Right forelimb (tissue), 1 donor: ENCODE measurements around the gene ECI2.
"Not testable (repeated sequence)": the region's sequence is repeated elsewhere in the genome, so short reads cannot be mapped to it uniquely, and the experiment has no call there.

Experiments used
- DNase-seq: peaks from one replicate; pipeline ENCODE4 v3.0.0-alpha.2; 2018

The ECI2 gene

DNA sequence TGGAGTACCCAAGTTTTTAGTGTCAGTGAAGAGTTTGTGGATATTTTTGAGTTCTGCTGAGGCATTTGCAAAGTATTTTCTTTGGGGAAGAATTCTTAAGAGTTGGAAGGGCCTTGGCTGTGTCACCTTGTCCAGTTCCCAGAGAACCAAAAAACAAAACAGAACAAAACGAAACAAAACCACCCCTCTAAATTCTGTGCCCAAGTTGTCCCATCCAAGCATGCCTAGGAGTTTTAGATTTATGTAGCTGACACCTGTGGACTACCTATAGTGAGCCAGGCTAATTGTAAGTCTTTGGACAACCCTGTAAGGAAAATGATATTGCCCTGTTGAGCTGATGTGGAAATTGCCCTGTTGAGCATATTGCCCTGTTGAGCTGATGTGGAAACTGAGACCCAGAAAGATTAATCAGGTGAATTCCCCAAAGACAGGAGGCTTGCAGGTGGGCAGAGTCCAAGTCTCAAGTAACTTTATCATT is 1.0 kb upstream of the ECI2 start:
- DNase-seq: no peak

DNA sequence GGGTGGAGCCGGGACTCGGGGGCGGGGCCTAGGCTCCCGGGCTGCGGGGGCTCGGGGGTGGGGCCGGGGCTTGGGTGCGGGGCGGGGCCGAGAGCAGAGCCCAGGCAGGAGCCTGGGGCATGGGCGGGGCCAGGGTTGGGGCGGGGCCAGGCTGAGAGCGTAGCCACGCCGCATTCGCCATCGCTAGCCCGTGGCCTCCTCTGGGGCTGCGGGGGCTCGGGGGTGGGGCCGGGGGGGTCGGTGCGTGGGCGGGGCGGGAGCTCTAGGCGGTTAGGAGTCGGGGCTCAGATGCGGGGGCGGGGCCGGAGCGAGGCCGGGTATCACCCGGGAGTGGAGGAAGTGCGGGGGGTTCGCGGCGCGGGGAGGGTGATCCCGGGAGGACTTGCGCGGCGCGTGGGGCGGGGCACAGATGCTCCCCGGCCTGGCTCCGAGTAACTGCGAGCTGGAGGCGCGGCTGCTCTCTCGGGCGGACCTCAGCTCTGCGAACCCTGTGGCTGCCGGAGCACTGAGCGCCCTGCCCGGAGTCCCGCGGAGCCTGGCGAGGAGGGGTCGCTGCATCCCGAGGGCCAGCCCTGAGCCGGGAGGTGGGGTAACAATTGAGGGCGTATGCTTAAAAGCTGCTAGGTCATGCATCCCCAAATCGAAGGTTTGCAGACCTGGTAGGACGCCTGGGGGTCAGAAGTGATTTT is 434 bp upstream of the ECI2 start:
- peak; percentile 99 for DNase-seq

DNA sequence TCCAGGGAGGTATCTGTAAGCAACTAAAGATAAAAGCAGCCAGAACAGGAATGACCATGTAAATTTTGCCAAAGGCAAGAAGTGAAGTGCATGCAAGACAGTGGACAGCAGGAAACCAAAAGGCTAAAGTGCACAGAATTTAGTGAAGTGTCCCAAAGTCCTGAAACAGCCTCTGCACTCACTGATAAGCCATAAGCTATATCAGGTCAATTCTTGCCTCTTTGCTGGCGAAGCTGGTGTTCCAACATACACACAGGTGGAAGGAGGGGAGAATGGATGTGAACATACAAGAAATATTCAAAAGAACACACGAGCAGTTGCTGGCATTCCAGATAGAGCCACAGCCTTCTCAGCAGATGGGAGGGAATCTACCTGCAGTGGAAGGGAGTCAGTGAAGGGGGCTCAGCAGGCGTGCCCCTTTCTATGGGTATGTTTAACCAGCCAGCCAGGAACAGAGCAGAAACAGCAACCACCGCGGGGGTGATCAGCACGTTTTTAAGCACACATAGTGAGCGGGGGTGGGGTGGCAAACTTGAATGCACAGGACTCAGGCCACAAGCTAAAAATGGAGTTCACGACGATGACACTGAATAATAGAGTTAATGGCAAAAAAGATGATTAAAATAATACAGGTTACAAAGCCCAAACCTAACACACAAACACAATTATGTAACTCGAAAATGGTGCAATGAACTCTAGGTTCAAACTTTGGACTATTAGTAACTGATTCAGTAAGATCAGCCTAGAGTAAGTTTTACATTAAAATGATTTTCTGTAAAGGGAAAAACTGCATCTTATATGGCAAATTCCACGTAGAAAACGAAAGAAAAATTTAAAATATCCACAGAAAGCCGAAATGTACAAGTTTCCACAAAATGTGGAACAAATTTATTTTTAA is 1.2 kb downstream of the ECI2 start:
- DNase-seq: no peak

DNA sequence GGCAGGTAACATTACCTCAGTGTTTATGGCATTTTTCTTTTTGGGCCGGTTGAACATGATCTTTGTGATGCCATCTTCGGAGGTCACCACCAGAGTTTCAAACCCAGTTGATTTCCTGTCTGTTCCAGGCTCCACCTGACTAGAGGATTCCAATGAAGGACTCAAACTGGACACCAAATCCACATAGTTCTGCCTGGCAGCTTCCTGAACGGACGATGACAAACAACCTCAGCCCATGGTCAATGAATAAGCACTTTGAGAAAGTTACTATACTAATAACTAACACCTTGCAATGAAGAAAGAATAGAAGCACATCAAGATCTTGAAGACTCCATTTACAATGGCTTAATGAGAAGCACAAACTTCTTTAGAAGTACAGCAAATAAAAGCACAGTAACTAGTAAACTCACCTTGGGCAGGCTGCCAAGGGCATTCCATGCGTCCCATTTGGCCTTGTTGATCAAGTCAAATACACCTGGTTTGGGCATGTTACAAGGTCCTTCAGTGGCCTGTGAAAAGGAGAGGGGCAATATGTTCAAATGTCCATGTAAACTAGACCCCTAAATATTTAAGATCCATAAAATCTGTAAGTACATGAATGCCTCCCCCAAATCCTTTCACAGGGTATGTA is 4.9 kb downstream of the ECI2 start:
- DNase-seq: no peak

DNA sequence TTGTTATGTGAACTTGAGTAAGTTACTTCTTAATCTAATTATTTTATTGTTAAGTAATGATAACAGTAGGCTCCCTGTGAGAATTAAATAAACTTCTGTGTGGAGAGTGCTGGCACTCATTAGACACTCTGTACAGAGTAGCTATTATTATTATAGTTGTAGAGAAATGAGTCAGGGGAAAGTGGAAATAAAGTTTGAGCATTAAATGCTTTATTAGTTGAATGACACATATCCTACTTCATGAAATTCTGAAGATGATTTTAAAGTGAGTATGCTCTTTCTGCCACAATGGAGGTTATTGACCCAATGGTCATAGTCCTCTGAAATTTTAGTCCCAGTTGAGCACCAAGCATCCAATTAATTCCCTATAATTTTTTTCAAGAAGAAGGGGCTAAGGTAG is 5.9 kb downstream of the ECI2 start:
- DNase-seq: no peak

DNA sequence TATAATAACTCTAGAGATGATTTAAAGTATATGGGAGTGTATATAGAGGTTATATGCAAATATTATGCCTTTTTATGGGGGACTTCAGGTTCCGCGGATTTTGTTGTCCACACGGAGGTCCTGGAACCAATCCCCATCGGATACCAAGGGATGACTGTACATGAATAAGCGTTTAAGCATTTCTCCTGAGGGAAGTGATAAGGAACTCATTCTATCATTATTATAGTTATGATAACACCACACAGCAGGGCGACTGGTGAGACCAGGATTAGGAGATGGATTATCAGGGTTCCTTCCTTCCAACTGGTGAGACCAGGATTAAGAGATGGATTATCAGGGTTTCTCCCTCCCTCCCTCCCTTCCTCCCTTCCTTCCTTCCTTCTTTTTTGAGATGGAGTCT is 6.6 kb downstream of the ECI2 start:
- no peak for DNase-seq

DNA sequence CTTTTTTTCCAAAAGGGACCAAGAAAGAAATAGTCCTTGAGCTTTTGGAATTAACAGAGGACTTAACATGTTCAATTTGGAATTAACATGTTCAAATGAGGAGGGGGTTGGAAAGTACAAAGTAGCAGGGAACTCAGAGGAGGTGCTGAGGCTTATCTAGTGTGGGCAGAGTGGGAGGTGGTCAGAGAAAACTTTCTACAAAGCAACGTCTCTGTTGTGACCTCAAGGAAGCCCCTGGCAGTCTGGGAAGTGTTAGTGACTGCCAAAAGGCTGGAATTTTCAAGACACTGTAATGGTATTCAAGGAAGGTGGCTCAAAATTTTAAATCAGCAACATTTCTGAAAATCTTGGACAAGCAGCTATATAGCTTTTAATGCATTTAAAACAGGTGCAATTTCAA is 7.3 kb downstream of the ECI2 start:
- no peak for DNase-seq

DNA sequence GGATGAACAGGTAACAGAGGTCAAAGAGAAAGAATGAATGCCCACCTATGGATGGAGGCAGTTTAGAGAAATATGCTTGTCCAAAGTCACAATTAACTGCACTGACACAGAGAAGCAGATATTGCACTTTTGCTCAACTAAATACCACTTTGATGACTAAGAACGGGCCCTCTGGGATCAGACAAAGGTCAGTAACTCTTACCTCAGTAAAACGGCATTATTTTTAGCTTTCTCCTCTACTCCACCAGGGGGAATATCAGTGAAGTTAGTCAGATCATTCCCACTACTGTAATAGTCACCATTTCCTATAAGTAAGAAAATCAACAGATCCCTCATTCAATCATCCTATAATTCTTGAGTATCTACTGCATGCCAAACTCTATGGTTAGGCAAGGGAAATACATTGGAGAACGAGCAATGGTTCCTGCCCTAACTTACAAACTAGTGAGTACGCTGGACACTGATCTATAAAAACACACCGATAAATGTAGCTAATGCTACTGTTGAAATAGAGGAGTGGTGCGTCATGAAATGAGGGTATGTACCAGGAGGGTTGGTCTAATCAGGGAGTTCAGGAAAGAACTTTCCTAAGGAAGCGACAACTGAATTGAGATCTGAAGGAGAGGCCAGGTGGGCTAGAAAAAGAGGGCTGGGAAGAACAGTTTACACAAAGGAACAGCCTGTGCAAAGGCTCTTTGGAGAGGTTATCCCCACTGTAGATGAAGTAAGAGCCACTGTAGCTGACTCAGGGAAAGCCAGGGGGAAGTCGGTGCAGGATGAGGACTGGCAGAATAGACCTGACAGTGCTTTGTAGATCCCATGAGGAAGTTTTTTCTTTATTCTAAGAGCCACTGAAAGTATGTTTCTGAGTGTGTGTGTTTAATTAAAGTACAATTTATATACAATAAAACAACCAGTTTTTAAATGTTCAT is 9.2 kb downstream of the ECI2 start:
- DNase-seq: no peak

DNA sequence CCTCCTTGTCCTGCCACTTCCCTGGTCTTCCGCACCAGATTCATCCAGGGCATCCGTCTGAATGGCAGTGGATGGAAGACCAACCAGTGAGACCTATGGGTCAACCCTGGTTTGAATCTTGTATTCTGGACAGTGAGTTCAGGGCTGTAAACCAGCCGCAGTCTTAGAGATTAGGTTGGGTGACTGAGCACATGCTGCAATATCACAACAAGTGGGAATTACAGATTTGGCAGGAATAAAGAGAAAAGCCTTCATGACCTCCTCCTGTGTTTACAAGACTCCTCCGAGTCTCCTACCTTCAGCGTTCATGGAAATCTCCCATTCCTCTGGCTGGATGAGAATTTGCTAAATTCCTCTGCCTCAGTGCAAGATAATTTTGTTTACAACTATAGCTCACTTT is 9.9 kb downstream of the ECI2 start:
- no peak for DNase-seq

DNA sequence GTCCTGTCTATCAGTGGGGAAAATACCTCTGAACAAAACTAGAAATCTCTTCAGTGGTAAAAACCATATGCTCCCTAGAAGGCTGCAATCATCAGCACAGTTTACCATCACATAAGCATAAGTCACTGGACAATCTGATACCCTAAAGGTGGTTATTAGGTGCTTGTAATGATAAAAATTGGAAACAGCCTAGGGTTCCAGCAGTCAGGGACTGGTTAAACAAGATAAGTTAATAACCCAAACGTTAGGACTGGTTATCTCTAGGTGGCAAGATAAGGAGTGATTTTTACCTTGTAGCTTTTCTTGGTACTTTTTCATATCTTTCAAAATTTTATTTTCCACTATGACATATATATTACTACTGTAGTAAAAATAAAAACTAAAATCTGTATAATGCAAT is 11.0 kb downstream of the ECI2 start:
- no peak for DNase-seq

DNA sequence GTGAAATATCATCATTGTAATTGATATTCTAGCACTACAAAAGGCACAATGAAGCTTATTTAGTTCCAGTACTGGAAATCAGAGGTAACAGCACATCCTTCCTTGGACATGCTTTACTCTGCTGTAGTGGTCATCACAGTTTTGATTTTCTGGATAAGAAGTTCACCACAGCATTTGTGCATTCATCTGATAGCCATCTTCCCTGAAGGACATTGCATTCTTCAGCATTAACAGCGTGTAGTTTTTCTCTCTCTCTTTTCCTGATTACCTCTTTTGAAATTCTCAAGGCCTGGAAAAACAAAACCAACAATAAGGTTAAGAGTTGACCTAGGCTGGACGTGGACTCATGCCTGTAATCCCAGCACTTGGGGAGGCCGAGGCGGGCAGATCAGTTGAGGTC is 19.6 kb downstream of the ECI2 start:
- no peak for DNase-seq

DNA sequence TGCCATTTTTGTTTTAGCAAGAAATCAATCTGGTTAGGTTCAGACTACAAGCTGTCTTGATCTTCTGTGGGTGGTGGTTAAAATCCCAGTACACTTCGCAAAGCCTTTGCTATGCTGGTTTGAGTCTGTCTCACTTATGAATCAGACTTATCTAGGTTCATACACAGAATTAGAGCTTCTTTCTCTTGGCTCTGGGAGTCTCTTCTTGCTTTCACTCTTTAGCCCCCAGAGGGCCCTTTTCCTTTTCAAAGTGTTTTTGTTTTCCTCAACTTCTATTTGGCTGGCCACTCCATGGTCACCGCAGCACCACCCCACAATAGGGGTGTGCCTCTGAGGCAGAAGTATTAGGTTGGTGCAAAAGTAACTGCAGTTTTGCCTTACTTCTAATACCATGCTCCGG is 21.3 kb downstream of the ECI2 start:
- DNase-seq: no peak

DNA sequence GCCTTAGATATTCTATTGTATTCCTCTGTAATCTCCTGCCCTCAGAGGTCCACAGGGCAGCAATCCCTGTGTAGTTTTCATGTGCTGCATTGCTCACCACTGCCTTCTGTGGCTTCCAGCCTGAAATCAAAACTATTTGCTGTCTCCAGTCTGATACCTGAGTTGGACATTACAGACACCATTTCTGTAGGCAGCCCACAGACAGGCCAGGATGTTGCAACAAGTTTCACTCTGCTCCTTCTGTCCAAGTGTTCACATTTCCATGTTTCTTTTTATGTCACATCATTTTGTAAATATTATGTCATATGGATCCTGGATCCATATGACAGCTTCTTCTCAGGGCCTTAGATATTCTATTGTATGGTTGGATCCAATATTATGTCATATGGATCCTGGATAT is 21.7 kb downstream of the ECI2 start:
- DNase-seq: no peak

DNA sequence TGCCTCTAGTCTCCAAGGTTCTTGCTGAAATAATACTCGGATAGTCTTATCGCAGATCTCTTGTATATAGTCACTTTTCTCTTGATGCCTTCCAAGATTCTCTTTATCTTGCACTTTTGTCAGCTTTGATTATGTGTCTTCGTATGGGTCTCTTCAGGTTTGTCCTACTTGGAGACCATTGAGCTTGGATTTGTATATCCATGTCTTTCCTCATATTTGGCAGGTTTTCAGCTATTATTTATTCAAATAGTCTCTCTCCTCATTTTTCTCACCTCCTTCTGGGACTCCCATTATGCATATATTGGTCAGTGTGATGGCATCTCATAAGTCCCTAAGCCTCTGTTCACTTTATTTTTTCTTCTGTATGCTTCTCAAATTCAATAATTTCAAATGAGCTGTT is 23.0 kb downstream of the ECI2 start:
- DNase-seq: no peak

DNA sequence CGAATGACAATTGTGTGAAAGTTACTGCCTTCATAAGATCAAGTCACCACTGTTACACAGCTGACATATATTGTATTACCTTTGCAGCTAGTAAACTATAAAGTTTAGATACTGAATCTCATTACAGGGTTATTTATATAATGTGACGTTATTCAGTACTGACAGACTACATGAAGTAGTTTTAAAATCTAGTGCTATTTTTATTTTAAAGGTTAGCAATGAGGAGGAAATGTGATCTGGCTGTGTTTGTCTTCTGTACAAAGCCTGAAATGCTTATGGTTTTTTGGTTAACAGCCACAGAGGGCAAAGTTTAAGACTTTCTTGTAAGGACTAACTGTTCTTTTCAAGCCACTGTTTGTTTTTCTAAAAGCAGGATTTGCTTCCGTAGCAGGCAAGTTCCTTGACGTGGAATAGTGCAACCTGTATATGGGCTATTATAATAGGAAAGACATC is 26.0 kb downstream of the ECI2 start:
- not testable (repeated sequence) for DNase-seq

DNA sequence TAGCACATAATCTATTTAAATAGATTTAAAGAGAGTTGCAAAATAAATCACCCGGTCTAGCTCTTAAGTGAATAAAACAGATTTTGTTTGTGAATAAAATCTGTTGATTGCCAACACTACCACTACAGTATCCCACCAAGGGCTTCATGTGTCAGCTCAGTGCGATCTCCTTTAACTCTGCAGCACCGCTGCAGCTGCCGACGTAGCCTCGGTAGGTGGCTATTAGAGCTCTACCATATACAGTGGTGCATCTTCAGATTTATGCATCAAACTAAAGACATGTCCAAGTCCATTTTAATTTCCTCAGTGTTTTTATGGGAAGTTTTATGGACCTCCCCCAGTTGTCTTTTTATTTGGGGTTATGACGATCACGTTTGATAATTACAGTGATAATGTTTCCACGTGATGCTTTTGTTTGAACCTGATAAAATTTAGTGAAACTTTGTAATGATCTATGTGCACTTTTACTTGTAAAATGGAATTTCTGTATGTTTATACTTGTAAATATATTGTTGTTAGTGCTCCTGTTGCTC is 26.7 kb downstream of the ECI2 start:
- no peak for DNase-seq

DNA sequence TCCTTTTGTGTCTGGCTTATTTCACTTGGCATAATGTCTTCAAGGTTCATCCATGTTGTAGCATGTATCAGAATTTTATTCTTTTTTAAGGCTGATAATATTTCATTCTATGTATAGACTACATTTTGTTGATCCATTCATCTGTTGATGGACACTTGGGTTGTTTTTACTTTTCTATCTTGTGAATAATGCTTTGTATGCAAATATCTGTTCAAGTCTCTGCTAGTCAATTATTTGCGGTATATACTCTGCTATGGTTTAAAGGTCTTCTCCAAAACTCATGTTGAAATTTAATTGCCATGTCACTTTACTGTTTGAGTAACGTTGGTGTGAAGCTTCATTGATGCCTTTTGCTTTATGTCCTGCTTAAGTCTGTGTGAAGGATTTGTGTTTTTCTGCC is 27.5 kb downstream of the ECI2 start:
- DNase-seq: no peak

DNA sequence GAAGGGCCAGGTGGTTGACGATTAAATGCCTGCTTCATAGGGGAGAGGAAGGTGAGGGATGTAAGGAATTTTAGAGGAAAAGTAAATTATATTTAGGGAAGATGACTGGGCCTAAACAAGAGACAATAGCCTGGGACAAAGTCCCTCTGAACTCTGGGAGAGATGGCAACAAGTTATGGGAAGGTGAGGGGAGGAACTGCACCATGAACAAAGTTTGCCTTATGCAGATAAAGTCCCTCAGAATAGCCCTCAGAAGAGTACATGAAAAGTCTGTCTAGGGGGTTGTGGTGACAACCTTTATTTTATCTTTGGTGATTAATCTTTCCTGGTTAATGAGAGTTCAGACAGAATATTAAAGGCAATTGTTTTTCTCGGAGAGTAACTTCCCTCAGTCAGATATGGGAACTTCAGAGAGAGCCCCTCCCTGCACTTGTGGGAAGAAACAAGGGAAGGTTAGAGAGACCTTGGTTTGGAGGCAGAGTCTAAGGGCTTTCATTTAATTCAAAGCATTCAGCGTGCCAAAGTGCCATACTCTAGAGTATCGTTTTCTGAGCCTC is 29.3 kb downstream of the ECI2 start:
- no peak for DNase-seq

DNA sequence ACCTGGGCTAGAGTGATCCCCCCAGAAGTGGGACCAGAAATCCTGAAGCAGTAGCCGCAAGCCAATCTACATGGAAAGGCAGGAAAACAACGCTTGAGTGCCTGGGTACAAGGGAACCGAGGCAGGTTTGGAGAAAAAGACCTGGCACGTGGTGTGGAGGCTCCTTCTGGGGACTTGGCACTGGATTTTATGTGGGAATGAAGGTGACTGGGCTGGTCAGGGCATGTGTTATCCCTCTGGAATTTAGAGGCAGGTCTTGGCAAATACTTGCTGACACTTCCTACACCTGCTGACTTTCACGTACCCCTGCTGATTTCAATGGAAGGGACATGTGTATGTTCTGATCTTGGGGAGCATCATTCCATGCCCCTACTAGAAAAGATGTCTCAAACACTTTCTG is 31.4 kb downstream of the ECI2 start:
- DNase-seq: no peak

DNA sequence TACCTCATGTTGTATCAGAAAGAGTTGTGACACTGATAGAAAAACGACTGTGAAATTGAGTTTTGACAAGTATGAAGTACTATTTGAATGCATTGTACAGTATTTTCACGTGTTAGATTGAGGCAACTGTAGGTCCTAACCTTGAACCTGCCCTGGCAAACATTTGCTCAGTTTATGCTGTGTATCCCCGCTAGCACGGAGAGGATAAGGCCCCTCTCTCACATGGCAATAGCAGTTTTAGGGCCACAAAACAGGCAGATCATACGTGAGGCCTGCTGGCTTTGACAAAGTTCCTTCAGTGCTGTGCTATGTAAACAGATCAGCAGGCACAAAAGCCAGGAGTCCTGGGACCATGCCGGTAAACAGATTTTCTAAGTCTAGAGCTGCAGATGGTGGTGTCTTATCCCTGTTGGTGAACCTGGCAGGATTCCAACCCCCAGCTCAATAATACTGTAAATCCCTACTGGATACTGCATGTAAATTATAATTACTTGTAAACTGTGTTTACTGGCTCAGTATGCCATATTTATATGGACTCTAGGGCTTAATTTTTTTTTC is 32.6 kb downstream of the ECI2 start:
- DNase-seq: no peak

DNA sequence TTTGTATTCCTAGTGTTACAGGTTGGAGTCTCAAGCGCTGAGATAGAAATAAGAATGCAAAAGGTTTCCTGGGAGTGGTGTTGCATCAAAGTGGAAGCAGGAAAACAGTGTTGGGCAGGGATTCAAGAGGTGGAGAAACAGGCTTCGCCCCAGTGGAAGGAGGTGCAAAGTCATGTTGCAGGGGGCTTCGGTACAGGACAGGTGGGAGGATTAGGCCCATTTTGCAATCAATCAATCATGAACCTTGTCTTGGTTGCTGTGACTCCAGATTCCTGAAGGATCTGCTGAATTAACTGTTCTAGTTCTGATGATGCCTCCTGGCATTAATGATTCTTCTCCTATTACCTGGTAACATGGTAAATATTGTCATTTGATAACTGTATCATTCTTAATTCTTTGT is 34.1 kb downstream of the ECI2 start:
- no peak for DNase-seq

DNA sequence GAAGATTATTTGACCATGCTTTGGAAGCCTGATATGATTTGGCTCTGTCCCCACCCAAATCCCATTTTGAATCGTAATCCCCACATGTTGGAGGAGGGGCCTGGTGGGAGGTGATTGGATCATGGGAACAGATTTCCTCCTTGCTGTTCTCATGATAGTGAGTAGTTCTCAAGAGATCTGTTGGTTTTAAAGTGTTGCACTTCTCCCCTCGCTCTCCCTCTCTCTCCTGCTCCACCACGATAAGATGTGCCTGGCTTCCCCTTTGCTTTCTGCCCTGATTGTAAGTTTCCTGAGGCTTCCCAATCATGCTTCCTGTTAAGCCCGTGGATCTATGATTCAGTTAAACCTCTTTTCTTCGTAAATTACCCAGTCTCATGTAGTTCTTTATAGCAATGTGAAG is 34.7 kb downstream of the ECI2 start:
- no peak for DNase-seq
